Glomerular endothelial cell (primary cell): Measurements from ENCODE around the gene TMEM47. TPM values are rescaled to one million over a fixed set of nuclear protein-coding genes. Genes with fewer than 3 reads are reported as not detected.

ENCODE experiments used
- DNase-seq: peaks from one replicate; pipeline ENCODE4 v3.0.0-alpha.2; 2011; ENCODE audit warnings: low read depth, low spot score; ENCODE audit errors: extremely low read depth
- total RNA-seq: library from RNA; depleted of rRNA; stranded (reverse); fragments of >200 nt; gene quantifications from 2 replicates; pipeline ENCODE4 v1.2.3, GENCODE V29; 2015

The TMEM47 gene
- total RNA-seq: 25.0 and 25.2 TPM in 2 replicates

DNA sequence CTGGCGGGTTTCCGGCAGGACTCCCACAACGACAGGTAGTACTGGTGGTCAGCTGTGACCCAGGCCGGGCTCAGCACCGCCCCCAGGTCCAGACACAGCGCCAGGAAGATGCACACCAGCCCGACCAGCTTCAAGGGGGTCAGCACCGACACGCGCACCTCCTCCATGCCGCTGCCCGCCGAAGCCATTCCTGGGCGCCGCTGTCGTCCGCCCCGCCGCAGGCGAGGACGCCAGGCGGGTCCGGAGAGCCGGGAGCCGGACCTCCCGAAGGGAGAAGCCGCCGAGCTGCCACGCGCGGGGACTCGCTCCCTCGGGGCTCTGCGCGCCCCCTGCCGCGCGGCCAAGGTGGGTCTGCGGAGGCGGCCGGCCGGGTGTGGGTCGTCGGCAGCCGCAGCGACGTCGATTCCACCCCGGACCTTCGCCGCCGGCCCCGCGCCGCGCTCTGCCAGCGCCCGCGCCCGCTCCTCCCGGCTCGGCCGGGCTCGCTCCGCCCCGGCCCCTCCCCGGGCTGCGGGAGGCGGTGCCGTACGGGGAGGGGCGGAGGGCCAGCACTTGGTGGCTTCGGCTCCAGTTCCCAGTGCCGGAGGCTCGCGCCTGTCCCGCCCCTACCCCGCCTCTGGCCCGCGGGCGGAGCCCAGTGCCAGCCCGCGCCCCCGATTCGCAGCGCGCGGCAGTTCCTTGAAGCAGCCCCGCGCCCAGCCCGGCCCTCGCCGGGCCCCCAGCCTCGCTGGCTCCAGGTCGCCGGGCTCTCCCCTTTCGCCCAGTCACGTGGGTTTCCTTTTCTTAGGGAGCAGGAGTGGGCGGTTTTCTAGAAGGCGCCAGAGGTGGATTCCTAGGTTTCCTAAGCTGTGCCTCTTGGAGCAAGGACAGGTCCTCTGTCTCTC lies at the start of gene TMEM47:
Gene TMEM47 (minus strand): TSS at position 444 of the 884 bp plus-strand sequence. CDS start 256 bp downstream, at position 188.
- no peak for DNase-seq

DNA sequence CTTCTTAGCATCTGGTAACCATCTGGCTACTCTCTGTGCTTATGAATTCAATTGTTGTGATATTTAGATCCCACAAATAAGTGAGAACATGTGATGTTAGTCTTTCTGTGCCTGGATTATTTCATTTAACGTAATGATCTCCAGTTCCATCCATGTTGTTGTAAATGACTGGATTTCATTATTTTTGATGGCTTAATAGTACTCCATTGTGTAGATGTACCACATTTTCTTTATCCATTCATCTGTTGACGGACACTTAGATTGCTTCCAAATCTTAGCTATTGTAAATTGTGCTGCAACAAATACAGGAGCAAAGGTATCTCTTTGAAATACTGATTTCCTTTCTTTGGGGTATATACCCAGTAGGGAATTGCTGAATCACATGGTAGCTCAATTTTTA lies 30.0 kb upstream of the TMEM47 start:
- no peak for DNase-seq

DNA sequence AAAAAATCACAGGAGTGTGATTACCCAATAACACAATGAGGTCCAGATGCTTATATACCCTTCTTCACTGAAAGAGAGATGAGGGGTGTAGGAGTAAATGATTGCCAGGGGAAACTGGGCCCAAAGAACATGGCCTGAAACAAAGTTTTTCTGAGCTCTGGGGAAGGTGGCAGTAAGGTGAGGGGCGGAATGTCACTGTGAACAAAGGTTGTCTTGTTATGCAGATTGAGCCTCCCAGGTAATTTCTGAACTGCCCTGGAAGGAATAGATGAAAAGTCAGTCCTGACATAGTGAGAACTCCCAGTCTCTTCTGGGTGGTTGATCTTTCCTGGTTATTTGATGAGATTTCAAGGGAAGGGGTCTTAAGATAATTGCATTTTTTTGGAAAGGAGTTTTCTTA lies 2.5 kb upstream of the TMEM47 start:
- no peak for DNase-seq

DNA sequence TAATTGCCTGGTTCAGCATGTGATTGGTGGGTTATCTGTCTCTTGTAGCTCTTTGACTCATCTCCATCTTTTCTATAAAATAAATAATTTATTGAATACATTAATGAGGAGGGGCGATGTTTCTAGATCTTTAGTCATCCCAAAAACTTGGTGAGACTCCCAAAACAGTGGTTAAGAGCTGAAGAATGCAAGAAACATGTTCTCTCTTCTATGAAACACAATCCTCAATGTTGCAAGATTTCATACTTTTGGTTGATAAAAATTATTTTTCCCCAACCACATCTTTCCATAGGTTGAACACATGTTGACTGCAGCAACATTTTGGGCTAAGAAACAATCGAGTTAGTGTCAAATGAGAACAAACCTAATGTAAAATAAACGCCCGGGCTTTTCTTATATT lies 1.2 kb upstream of the TMEM47 start:
- no peak for DNase-seq

DNA sequence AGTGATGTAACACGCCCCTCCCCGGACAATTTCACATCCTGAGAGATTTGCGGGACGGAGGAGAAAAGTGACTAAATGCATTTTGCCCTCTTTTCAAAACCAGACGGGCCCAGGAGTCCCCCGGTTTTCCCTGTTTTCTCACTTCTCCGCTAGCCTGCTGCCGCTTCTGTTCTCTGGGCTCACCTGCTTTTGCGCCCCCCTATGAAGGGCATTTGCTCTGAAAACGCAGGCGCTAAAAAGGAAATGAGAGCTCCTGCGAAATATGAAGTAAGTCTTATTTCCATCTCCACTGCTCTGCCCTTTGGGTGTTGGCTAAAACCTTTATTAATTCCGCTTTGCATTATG lies 613 bp upstream of the TMEM47 start:
- no peak for DNase-seq

DNA sequence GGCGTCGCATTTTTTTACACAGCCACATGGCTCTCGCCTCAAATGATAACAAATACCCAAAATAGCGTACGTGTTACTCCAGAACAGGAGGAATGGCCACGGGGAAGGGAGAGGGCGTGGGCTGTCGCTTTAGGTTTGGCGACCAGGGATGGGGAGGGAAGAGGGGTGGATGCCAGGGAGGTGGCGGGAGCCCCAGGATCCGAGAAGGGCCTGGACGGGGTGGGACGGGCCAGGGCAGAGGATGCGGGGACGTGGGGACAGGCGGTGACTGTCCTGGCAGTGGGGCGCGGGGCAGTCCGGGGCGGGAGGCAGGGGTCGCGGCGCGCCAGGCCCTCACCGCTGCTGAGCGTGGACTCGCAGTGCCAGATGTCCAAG lies 631 bp downstream of the TMEM47 start:
- DNase-seq: no peak

DNA sequence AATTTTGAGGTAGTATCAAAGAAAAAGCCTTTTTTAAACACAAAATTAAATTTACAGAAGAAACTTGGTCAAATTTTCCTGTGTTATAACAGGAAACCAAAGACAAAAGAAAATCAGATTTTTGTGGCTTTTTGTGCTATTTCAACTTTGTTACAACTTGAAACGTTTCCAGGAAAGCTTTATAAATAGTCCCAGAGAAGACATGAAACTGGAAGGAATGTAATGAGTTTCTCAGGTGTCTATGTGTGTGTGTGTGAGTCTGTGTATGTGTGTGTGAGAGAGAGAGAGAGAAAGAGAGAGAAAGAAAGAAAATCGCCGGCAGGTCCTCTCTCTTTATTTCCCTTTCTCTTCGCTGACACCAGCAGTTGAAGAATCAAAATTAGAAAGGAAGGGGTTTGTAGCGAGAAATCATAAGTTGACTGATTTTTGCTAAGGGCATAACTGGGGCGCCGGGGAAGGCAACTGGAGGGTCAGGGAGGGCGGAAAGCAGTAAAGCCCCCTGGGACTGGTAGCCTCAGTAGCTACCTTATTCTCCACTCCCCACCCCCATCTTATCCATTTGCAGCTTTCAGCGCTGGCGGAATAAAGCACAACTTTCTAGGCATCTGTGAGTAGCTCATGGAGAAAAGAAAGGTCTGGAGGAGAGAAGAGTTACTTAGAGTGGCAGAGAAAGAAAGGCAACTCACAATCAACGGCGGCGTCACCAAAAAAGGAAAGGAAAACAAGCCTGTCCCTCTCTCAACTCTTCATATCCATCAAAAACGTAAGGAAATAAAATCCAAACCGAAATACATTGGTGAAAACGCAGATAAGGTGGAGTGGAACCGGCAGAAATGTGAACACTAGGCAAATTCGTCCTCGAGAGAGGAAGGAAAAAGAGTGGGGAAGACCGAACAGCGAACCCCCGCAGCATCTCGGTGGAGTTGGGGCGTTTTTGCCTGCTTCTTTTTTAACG lies 1.3 kb downstream of the TMEM47 start:
- DNase-seq: no peak

DNA sequence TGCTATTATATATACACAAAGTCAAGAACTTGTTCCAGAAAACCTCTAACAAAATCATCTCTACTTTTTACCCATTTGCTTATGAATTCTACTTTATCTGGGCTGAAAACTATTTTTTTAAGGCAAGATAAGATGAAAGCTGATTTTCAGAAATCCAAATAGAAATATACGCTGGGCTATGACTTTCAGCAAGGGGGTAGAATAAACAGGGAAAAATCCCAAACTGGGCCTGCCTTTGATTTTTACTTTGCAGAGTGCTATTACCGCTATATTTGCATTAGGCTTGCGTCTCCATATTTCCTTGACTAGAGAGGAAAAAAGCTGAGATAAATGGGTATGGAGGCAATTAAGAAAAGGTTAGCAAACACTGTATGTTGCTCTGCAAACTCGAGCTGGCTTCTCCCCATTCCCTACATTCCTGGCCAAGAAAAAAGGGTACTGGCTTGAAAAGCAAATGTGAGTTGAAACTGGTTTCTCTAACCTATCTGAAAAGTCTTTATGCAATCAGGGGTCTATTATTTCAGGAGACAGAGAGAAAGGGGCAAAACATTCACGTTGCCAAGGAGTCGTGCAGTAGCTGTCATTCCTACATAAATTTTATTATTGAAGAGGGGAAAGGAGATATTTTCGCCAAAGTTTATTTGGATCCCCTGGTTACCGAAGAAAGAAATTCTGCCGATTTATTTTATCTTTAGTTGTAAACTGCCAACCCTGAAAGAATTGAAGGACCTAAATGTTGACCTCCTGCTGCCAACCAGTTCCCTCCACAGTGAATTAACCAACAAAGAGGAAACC lies 2.2 kb downstream of the TMEM47 start:
- no peak for DNase-seq

DNA sequence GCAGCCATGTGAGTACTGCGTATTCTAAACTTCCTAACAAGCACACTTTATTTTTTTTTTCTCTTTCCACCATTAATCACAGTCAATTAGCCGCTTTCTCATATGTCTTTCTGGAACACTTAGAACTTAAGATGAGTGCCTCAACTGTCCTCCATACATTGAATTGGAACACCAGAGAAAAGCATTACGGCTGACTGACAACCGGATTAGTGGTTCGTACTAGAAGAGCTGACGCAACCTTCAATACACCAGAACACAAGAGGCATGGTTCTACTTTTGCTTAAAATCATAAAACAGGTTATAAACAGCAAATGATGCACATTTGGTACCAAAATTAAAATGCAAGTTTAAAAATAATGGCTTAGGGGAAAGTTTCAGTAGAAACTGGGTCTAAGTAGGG lies 3.3 kb downstream of the TMEM47 start:
- DNase-seq: no peak

DNA sequence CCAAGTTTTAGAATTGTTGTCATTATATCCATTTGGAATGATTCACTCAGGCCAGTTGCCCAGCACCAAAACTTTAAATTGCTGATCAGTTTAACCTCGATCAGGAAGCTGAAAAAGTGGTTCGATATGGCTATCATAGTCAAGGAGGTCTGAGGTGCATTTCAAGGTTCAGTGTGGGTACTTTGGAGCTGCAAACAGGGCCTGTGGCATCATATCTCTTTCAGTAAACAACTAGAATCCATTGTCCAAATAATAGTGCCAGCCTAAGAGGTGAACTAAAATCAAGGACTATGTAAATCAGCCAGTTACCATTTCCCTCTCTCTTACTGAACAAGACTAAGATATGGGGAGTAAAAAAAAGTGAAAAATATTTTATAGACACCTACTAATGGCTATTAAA lies 14.2 kb downstream of the TMEM47 start:
- DNase-seq: no peak

DNA sequence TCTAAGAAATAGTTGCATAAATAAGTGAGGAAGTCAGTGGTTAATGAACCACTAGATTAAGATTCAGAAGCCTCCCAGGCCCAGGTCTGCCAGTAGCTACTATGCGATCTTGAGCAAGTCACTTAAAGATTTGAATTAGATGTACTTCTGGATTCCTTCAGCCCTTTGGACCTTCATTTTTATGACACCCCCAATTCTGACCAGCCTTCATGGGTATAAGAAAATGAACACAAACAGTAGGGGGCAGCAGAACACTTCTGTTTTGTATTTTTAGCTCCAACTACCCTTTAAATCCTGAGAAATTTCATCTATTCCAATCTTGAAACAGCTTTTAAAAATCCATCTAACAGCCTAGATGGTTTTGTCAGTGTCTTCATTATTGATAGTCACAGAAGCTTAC lies 19.0 kb downstream of the TMEM47 start:
- no peak for DNase-seq

DNA sequence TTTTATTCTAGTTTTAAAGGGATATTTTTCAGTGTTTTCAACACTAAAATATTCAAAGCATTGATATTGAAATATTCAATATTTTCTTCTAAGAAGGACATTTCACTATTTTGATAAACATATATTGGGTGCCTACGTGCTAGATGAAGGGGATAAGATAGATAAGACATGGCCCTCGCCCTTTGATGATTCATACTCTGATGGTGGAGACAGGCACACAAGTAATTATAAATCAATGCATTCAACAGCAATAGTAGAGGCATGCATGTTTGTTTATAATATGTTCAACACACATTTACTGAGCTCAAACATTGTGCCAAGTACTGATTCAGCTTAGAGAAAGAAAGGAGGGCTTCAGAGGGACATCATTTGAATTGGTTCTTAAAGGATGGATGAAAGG lies 22.7 kb downstream of the TMEM47 start:
- DNase-seq: no peak

DNA sequence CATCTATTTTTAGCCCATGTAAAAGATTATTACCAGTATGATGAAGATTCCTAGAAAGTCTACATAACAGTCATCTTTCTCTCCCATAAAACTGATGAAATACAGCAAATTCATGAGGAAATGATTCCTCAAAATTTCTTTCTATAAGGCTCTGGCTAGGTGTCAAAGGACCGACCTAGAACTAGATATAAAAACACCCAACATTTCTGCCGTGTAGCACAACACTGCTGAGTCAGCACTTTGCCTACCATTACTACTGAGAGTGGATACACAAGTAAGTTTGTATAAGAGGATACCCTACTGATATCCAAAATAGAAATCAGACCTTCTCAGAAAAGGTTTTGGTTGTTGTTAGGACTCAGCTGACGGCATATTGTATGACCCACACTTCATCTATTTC lies 24.7 kb downstream of the TMEM47 start:
- no peak for DNase-seq

DNA sequence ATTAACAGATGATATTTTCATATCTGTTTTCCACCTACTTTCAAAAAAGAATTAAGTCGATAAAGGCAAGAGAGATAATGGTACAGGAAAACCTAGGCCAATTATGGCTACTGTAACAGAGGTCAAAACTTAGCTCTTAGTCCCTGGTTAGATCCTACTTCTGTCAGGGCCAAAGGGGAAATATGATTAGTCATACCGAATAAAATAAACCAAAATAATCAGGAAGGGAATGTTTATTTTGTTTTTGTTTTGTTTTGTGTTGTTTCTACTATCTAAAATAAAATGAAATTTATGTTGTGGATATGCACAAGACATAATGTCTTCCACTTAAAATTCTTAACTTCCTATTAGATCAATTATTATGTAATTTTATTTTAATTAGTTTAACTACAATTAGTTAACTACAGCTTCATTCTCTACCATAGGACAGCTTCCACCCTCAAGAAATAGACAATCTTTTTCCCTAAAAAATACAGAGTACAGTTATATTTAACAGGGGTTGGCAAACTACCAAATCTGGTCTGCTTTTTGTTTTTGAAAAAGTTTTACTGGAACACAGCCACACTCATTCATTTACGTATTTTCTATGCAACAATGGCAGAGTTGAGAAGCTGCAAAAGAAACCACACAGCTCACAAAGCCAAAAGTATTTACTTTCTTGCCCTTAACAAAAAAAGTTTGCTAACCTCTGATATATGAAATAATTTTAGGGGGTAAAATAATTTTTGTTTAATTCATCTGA lies 25.4 kb downstream of the TMEM47 start:
- no peak for DNase-seq

DNA sequence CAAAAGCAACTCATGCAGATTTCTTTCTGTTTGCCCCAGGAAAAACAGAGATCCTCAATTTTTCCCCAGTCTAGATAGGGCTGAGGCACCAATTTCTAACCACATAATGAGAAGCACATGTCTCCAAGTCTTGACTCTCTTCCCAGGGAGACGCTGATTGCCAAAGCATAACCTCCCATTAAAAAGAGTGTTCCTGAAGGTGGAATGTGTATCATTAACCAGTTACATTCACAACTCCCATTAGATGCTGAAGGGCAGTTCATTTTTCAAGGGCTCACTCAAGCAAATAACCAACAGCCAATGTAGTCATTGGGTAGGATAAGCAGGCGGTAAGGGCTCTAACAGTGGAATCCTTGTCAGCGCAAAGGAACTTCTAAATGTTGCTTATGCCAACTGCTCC lies 27.5 kb downstream of the TMEM47 start:
- DNase-seq: no peak

DNA sequence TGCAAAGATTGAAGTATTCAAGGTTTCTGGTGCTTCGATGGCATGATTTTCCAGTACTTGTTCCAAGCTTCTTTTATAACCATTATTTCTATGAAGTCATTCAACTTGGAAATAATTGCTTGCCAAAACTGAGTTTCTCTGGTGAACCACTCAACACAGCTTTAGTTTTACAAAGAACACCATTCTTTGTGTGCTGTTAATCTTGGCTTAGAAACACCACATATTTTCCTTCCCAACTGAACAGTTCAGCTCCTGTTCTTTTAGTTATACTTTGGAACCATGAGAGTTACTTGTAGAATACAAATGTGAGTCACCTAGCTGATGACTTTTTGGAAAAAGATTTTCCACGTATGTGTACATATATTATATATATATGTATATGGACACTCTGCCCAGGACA lies 32.7 kb downstream of the TMEM47 start:
- DNase-seq: no peak

DNA sequence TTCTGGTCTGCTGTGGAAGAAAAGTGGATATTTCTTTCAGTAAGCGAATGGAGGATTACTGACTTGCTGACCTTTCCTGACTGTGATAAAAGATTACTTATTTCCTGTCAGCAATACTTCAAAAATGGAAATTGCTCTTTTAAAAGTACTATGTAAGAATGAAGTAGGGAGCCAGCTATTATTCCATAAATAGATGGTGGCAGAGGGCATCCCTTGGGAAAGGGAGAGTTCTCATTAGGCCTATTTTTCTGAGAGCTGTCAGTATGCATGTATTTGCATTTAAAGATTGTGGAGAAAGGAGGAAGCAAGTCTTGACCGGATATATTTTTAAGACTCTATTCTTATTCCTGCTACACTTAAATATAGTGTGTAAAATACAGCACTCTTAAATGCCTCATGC lies 37.2 kb downstream of the TMEM47 start:
- no peak for DNase-seq

DNA sequence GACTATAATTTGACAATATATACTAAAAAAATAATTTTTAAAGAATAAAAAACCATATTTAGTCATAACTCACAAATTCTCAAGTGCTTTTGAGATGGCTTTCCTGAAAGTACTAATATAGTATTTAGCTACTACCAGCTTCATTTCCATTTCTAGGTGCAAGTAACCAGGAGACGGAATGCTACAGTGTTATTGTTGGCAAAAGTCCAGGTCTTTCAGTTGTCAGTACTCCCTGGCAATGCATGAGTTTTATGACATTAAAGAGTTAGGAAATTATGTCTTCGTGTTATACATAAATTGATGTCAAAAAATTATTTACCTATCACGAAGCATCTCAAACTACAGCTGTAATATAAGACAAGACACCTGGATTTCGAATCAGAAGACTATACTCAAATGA lies 45.0 kb downstream of the TMEM47 start:
- DNase-seq: peak; percentile 41

DNA sequence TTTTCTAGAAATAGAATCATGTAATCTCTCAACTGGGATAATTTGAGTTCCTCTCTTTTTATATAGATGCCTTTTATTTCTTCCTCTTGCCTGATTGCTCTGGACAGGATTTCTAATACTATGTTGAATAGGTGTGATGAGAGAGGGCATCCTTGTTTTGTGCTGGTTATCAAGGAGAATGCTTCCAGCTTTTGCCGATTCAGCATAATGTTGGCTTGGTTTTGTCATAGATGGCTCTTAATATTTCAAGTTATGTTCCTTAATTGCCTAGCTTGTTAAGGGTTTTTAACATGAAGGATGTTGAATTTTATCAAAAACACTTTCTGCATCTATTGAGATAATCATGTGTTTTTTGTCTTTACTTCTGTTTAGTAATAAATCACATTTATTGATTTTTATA lies 58.7 kb downstream of the TMEM47 start:
- DNase-seq: no peak

DNA sequence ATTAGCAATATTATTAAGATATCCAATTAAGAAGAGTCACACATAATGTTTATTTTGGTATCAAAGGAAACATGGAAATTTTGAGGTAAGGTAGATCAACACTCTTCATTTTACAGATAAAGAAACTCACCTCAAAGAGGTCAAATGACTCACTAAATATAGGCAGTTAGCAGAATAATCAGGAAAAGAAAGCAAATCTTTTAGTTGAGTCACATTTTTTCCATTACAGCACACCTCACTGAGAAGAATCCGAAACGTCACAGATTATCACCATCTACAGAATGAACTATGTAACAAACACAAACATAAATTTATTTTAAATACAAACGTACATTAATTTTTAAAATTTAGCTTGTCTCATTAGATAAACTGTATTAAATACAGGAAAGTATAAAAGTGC lies 70.1 kb downstream of the TMEM47 start:
- DNase-seq: peak; percentile 42
